Duodenal mucosa (tissue), 2 donors: ENCODE measurements around the gene ACER2.
"Not testable (repeated sequence)": the region's sequence is repeated elsewhere in the genome, so short reads cannot be mapped to it uniquely, and the experiment has no call there.

Experiments
- H3K27ac ChIP-seq: one replicate; pipeline ENCODE4 v1.7.0; 2013; ENCODE audit warnings: low read depth, low read length
- H3K27me3 ChIP-seq, 2 donors: one replicate each; pipeline ENCODE4 v1.7.0; 2013; ENCODE audit warnings: low read length in 2 of 2, control low read depth in 1 of 2; ENCODE audit not compliant: insufficient read depth in 2 of 2, control insufficient read depth in 1 of 2
- H3K36me3 ChIP-seq, 2 donors: one replicate each; pipeline ENCODE4 v1.7.0; 2013; ENCODE audit warnings: low read length in 2 of 2, control low read depth in 1 of 2; ENCODE audit not compliant: insufficient read depth in 2 of 2, control insufficient read depth in 1 of 2
- H3K4me1 ChIP-seq, 2 donors: one replicate each; pipeline ENCODE4 v1.7.0; 2013; ENCODE audit warnings: low read length in 2 of 2, control low read depth in 1 of 2; ENCODE audit not compliant: insufficient read depth in 2 of 2, control insufficient read depth in 1 of 2
- H3K4me3 ChIP-seq, 2 donors: one replicate each; pipeline ENCODE4 v1.7.0; 2013; ENCODE audit warnings: low read length in 2 of 2, low read depth in 1 of 2
- H3K9ac ChIP-seq, 2 donors: one replicate each; pipeline ENCODE4 v1.7.0; 2013; ENCODE audit warnings: low read length in 2 of 2, low read depth in 1 of 2
- H3K9me3 ChIP-seq, 2 donors: one replicate each; pipeline ENCODE4 v1.7.0; 2013; ENCODE audit warnings: low read length in 2 of 2, control low read depth in 1 of 2; ENCODE audit not compliant: control insufficient read depth in 1 of 2

ACER2 gene

GRCh38 chr9:19379697-19380046 is 29.1 kb upstream of the ACER2 start:
- Histone ChIP-seq H3K27ac (peak overlapping the region; percentile 86), H3K4me1 (peaks cover 23 to 29% of the 10 kb centered on the region in 2 donors), H3K9ac (peak overlapping the region; percentile 82 to 87), H3K27me3 (no peaks in the 10 kb centered on the region), H3K4me3 (peak overlapping the region; percentile 87 to 93), H3K36me3 (peaks cover 38 to 41% of the 10 kb centered on the region in 2 donors), H3K9me3 (no peaks in the 10 kb centered on the region)

DNA sequence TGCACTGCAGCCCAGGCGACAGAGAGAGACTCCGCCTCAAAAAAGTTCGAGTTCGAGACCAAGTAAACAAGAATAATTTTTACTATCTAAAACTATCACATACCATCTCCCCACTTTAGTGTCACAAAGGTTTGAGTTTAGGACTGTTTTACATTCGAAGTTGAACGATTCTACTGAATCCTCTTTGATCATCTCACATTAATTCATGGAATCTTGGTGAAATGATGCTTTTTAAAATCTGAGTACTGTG is 28.1 kb upstream of the ACER2 start:
- Histone ChIP-seq H3K27ac (peak overlapping the region; percentile 87), H3K4me1 (peaks cover 23 to 29% of the 10 kb centered on the region in 2 donors), H3K9me3 (no peaks in the 10 kb centered on the region), H3K4me3 (peak overlapping the region; percentile 87 to 93), H3K36me3 (peaks cover 29 to 30% of the 10 kb centered on the region in 2 donors), H3K9ac (peak overlapping the region; percentile 70 to 87), H3K27me3 (no peaks in the 10 kb centered on the region)

DNA sequence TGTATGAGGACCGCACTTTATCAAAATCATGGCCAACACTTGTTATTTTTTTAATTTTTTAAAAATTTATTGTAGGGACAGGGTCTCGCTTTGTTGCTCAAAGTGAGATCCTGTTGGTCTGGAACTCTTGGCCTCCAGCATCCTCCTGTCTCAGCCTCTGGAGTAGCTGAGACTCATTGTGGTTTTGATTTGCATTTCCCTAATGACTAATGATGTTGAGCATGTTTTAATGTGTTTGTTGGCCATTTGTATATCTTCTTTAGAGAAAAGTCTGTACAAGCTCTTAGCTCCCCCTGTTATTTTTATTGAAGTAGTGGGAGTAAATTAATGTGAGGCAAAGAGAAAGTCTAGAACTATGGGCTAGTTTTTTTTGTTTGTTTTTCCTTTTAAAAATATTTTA is 27.2 kb upstream of the ACER2 start:
- Histone ChIP-seq H3K9me3 (no peaks in the 10 kb centered on the region), H3K36me3 (peaks cover 21 to 22% of the 10 kb centered on the region in 2 donors), H3K4me1 (peaks cover 23 to 29% of the 10 kb centered on the region in 2 donors), H3K27ac (no peak overlapping the region), H3K9ac (no peak overlapping the region), H3K27me3 (no peaks in the 10 kb centered on the region), H3K4me3 (no peak overlapping the region)

DNA sequence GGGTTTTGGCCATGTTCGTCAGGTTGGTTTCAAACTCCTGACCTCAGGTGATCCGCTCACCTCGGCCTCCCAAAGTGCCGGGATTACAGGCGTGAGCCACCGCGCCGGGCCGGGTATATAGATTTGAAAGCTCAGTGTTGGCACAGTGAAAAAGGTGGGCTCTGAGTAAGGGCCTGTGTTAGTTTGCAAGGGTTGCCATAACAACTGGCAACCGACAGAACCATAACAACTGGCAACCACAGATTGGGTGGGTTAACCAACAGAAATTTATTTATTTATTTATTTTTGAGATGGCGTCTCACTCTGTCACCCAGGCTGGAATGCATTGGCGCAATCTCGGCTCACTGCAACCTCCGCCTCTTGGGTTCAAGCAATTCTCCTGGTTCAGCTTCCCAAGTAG is 23.6 kb upstream of the ACER2 start:
- not testable (repeated sequence) for H3K9ac ChIP-seq, H3K4me1 ChIP-seq, H3K4me3 ChIP-seq, H3K9me3 ChIP-seq, H3K27ac ChIP-seq, H3K27me3 ChIP-seq, H3K36me3 ChIP-seq

- H3K9ac ChIP-seq, result no peak overlapping the region
- H3K36me3 ChIP-seq, result no peaks in the 10 kb centered on the region
- H3K27me3 ChIP-seq, result no peaks in the 10 kb centered on the region
- H3K4me1 ChIP-seq, result peaks cover 0 to 3% of the 10 kb centered on the region in 2 donors
- H3K9me3 ChIP-seq, result no peaks in the 10 kb centered on the region
- no peak overlapping the region for H3K27ac ChIP-seq
- no peak overlapping the region for H3K4me3 ChIP-seq
Measured at GRCh38 chr9:19385786-19386501, 22.9 kb upstream of the ACER2 start.

GRCh38 chr9:19386502-19387044 is 22.2 kb upstream of the ACER2 start:
- Histone ChIP-seq H3K36me3 (no peaks in the 10 kb centered on the region), H3K4me3 (no peak overlapping the region), H3K9me3 (no peaks in the 10 kb centered on the region), H3K9ac (no peak overlapping the region), H3K27ac (no peak overlapping the region), H3K4me1 (no peaks in the 10 kb centered on the region), H3K27me3 (no peaks in the 10 kb centered on the region)

- Histone ChIP-seq H3K4me1 (no peaks in the 10 kb centered on the region), H3K27me3 (no peaks in the 10 kb centered on the region), H3K27ac (no peak overlapping the region), H3K9me3 (no peaks in the 10 kb centered on the region), H3K36me3 (no peaks in the 10 kb centered on the region), H3K9ac (no peak overlapping the region), H3K4me3 (no peak overlapping the region)
Measured at GRCh38 chr9:19387317-19387716, 21.5 kb upstream of the ACER2 start.

GRCh38 chr9:19389539-19389938 is 19.3 kb upstream of the ACER2 start:
- H3K9ac ChIP-seq, H3K36me3 ChIP-seq, H3K4me3 ChIP-seq, H3K9me3 ChIP-seq, H3K4me1 ChIP-seq, H3K27me3 ChIP-seq, H3K27ac ChIP-seq: not testable (repeated sequence)

DNA sequence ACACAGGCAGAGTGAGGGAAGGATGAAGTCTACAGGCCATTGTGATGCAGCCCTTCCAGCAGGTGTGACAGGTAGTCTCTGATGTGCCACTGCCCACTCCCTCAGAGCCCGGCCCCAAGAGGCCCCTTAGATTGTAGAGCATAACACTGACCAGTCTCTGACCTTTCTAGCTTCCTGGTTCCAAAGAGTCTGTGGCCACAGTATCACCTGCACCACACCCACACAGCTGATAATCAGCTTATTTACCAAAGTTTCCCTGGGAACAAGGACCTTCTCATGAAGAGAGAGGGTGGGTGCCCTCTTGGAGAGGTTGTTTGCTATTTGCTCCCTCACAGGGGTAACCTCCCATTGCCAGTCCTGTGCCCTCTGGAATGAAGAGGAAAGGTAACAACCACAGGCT is 11.0 kb upstream of the ACER2 start:
- no peaks in the 10 kb centered on the region for H3K36me3 ChIP-seq
- H3K27me3 ChIP-seq, result no peaks in the 10 kb centered on the region
- H3K27ac ChIP-seq, result no peak overlapping the region
- no peaks in the 10 kb centered on the region for H3K9me3 ChIP-seq
- no peak overlapping the region for H3K4me3 ChIP-seq
- H3K9ac ChIP-seq, result no peak overlapping the region
- peaks cover 0 to 8% of the 10 kb centered on the region in 2 donors for H3K4me1 ChIP-seq

DNA sequence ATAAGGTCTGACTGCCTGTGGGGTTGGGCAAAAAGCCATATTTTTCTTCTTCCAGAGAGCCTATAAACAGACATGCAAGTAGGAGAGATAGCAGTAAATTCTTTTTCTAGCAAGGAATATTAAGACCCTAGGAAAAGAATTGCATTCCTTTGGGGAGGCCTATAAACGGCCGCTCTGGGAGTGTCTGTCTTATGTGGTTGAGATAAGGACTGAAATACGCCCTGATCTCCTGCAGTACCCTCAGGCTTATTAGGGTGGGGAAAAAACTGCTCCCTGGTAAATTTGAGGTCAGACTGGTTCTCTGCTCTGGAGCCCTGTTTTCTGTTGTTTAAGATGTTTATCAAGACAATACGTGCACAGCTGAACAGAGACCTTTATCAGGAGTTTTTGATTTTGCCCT is 5.6 kb upstream of the ACER2 start:
- H3K27me3 ChIP-seq, H3K9me3 ChIP-seq, H3K9ac ChIP-seq, H3K4me3 ChIP-seq, H3K36me3 ChIP-seq, H3K27ac ChIP-seq: not testable (repeated sequence)
- peaks cover 4 to 12% of the 10 kb centered on the region in 2 donors for H3K4me1 ChIP-seq
